Measurements from ENCODE around the gene UBE2V1. TPM values are rescaled to one million over a fixed set of nuclear protein-coding genes. Genes with fewer than 3 reads are reported as not detected.

The UBE2V1 gene
- total and polyA plus RNA-seq, 2 donors (not counting 1 experiment from before 2014, with no cell fraction given) = 69.2 to 158 TPM

Other genes starting within 250 kb of the UBE2V1 start
- gene SPATA2, start 197.6 kb downstream of the UBE2V1 start, total RNA-seq = 10.6 and 10.7 TPM in 2 replicates
- gene SPATA2, start 197.6 kb downstream of the UBE2V1 start, polyA plus RNA-seq = 20.0 and 27.1 TPM in 2 replicates
- gene RNF114, start 176.8 kb downstream of the UBE2V1 start, total RNA-seq = 81.7 and 86.0 TPM in 2 replicates
- gene RNF114, start 176.8 kb downstream of the UBE2V1 start, polyA plus RNA-seq = 117 and 175 TPM in 2 replicates
- gene SNAI1, start 130.2 kb downstream of the UBE2V1 start, total RNA-seq = 3.5 and 4.3 TPM in 2 replicates
- gene SNAI1, start 130.2 kb downstream of the UBE2V1 start, polyA plus RNA-seq = 2.4 and 4.9 TPM in 2 replicates
- gene PEDS1, start 40.6 kb upstream of the UBE2V1 start, total RNA-seq = 11.2 and 13.9 TPM in 2 replicates
- gene PEDS1, start 40.6 kb upstream of the UBE2V1 start, polyA plus RNA-seq = 33.2 and 38.7 TPM in 2 replicates
- 24.7 and 25.8 TPM in 2 replicates for gene CEBPB, start 77.7 kb upstream of the UBE2V1 start, total RNA-seq
- gene CEBPB, start 77.7 kb upstream of the UBE2V1 start, polyA plus RNA-seq = 16.7 and 28.7 TPM in 2 replicates